ENCODE data around the gene C14orf93.

C14orf93 gene

GRCh38 chr14:23009939-23010726 is at the start of gene C14orf93:
TSS of gene C14orf93 (minus strand) at chr14:23010143. CDS start at chr14:22999023, 11,120 bp downstream.
- intact Hi-C loops (cut with DNase I), result no loop called here
- DNase-seq, result peak; percentile 45 to 90 (median 80)

GRCh38 chr14:23058654-23059504 is 48.9 kb upstream of the C14orf93 start:
- intact Hi-C loops (cut with DNase I), result no loop called here
- DNase-seq, result peak in 1 of 42 donors; percentile 10

GRCh38 chr14:23057757-23058653 is 48.1 kb upstream of the C14orf93 start:
- peak; percentile 81 to 97 (median 91) for DNase-seq
- intact Hi-C loops (cut with DNase I), result loop anchor here (2.0 kb wide), 1 partner anchor 71 kb away; no protein-coding TSS in a partner anchor

GRCh38 chr14:23056956-23057756 is 47.2 kb upstream of the C14orf93 start, which contains the start of gene CDH24:
TSS of gene CDH24 (minus strand) at chr14:23057520. CDS start at chr14:23055733, 1,787 bp downstream.
- peak in 41 of 42 donors; percentile 44 to 88 (median 70) for DNase-seq
- intact Hi-C loops (cut with DNase I), result loop anchor here (2.0 kb wide), 1 partner anchor 70 kb away; no protein-coding TSS in a partner anchor

- intact Hi-C loops (cut with DNase I), result loop anchor here (2.0 kb wide), 1 partner anchor 70 kb away; no protein-coding TSS in a partner anchor
- peak in 40 of 42 donors; percentile 39 to 83 (median 62) for DNase-seq
Measured at GRCh38 chr14:23056145-23056955, 46.4 kb upstream of the C14orf93 start.

- DNase-seq, result peak in 35 of 42 donors; percentile 26 to 86 (median 57)
- intact Hi-C loops (cut with DNase I), result loop anchor here (2.0 kb wide), 1 partner anchor 69 kb away; no protein-coding TSS in a partner anchor
Measured at GRCh38 chr14:23055621-23056144, 45.7 kb upstream of the C14orf93 start.

GRCh38 chr14:23055147-23055550 is 45.2 kb upstream of the C14orf93 start:
- intact Hi-C loops (cut with DNase I), result no loop called here
- peak in 1 of 42 donors; percentile 4 for DNase-seq

- peak in 26 of 42 donors; percentile 29 to 74 (median 50) for DNase-seq
- intact Hi-C loops (cut with DNase I), result no loop called here
Measured at GRCh38 chr14:23054000-23054811, 44.3 kb upstream of the C14orf93 start.

- no peak for DNase-seq
- intact Hi-C loops (cut with DNase I), result no loop called here
Measured at GRCh38 chr14:23053426-23053825, 43.5 kb upstream of the C14orf93 start.

- intact Hi-C loops (cut with DNase I), result no loop called here
- DNase-seq, result no peak
Measured at GRCh38 chr14:23052671-23053070, 42.7 kb upstream of the C14orf93 start.

GRCh38 chr14:23052182-23052623 is 42.3 kb upstream of the C14orf93 start:
- peak in 25 of 42 donors; percentile 17 to 62 (median 44) for DNase-seq
- intact Hi-C loops (cut with DNase I), result no loop called here

- intact Hi-C loops (cut with DNase I), result no loop called here
- no peak for DNase-seq
Measured at GRCh38 chr14:23051141-23052057, 41.5 kb upstream of the C14orf93 start.

- intact Hi-C loops (cut with DNase I), result no loop called here
- no peak for DNase-seq
Measured at GRCh38 chr14:23049011-23049410, 39.1 kb upstream of the C14orf93 start.
